Mesenteric fat pad (tissue), 1 donor: ENCODE data around the gene MFSD2A. TPM values are rescaled to one million over a fixed set of nuclear protein-coding genes. Genes with fewer than 3 reads are reported as not detected.
"Not testable (repeated sequence)": the region's sequence is repeated elsewhere in the genome, so short reads cannot be mapped to it uniquely, and the experiment has no call there.

ENCODE experiments used
- DNase-seq: peaks from one replicate; pipeline ENCODE4 v3.0.0-alpha.2; 2020; ENCODE audit warnings: low spot score
- long read RNA-seq: library from polyadenylated mRNA; unstranded; transcript quantifications from one replicate; pipeline ENCODE4 v2.0.0, GENCODE V29; 2020
- total RNA-seq: library from RNA; stranded (reverse); fragmentation: NEBNext Ultra II Directional; extraction: Animal tissue kit (Norgen Biotek cat#: 25700); gene quantifications from one replicate; pipeline ENCODE4 v1.2.1, GENCODE V29; 2021
- donor health status: DM: yes; HTN: yes; CAD: no.

MFSD2A gene
- total RNA-seq = 8.0 TPM
- long read RNA-seq, transcript MFSD2A-202 (14 exons, 2,154 nt) = major isoform, 39 of 45 reads
- long read RNA-seq, partial matches to known transcripts = 3 of 45 reads
- long read RNA-seq, other reads (novel, unspliced or antisense) = 2 of 45 reads

DNA sequence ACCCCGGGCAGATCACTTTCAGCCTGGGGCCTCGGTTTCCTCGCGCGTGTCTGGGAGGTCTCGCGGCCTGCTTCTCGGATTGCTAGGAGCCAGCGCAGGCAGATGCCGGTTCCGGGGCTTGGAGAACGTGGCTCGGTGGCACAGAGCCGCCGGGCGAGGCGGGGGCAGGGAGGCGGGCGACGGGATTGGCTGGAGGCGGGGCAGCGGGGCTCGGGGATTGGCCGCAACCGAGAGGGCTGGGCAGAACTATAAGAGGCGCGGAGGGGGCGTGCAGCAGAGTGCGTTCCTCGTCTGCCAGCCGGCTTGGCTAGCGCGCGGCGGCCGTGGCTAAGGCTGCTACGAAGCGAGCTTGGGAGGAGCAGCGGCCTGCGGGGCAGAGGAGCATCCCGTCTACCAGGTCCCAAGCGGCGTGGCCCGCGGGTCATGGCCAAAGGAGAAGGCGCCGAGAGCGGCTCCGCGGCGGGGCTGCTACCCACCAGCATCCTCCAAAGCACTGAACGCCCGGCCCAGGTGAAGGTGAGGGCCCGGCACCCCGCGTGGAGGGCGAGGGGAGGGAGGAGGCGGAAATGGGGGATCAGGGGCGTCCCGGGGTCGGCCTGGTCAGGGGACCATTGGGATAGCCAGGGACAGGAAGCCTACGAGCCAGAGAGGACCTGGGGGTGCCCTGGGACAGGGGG lies at the start of gene MFSD2A:
MFSD2A (plus strand) TSS at position 276 of the 677 bp plus-strand sequence; CDS start at position 424, 148 bp downstream.
- peak; percentile 98 for DNase-seq

DNA sequence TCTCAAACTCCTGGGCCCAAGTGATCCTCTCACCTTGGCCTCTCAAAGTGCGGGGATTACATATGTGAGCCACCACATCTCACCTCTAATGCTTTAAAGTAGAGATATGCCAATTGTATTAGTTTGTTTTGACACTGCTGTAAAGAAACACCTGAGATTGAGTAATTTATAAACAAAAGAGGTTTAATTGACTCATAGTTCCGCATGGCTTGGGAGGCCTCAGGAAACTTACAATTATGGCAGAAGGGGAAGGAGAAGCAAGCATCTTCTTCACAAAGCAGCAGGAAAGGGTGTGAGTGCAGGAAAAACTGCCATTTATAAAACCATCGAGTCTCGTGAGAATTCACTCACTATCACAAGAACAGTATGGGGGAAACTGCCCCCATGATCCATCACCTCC lies 49.8 kb upstream of the MFSD2A start:
- no peak for DNase-seq

DNA sequence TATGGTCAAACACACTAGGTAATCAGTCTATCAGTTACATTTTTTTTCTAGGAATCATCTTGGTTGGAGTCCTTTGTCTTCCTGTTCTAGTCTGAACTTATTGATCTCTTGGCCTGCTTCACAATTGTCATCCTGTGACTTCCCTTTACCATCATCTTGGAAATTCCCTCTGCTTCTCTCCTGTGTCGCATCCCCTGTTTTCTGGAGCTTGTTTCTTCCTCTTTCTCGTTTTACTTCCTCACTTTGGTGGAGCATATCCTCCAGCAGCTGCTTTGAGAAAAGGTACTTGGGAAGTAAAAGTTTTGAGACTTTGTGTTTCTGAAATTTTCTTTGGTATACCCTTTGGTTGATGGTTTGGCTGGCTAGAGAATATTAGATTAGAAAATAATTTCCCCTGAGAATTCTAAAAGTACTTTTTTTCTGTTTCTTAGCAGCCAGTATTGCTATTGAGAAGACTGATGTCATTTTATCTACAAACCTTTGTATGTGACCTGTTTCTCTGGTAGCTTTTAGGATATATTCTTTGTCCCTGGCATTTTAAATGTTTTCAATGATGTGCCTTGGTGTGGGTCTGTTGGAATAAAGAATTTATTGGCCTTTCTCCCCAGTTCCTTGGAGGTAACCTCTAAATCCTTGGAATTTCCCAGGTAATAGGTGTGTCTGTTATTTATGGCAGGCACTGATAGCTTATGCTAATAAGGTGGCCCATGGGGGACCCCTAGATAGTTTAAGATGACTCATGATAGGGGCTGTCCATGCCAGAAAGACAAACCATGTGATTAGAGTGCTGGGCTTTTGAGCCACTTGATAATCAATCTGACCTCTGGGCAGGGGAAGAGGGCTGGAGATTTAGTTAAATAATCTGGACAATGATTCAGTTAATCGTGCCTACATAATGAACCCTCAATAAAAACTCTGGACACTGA lies 47.2 kb upstream of the MFSD2A start:
- no peak for DNase-seq

DNA sequence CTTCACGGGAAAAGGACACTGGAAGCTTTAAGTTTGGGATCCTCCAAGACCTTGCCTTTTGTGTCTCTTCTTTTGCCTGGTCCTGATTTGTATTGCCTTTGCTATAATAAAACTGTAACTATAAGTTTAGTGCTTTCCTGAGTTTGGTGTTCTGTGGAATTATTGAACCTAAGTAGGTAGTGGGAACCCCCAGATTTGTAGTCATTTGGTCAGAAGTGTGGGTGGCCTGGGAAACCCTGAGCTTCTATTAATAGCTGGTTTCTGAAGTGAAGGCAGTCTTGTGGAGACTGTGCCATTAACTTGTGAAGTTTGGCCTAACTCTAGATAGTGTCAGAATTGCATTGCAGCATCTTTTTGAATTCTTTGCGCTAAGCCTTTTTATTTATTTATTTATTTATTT lies 46.4 kb upstream of the MFSD2A start:
- no peak for DNase-seq

DNA sequence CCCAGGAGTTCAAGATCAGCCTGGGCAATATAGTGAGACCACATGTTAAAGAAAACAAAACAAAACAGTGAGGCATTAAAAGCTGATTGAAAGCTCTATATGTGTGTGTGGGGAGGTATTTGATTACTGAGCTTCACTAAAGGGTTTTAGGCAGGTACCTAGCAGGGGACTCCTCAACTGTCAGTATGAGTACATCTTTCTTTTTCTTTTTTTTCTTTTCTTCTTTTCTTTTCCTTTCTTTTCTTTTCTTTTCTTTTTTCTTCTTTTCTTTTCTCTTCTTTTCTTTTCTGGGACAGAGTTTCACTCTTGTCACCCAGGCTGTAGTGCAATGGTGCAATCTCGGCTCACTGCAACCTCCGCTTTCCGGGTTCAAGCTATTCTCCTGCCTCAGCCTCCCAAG lies 44.7 kb upstream of the MFSD2A start:
- no peak for DNase-seq

DNA sequence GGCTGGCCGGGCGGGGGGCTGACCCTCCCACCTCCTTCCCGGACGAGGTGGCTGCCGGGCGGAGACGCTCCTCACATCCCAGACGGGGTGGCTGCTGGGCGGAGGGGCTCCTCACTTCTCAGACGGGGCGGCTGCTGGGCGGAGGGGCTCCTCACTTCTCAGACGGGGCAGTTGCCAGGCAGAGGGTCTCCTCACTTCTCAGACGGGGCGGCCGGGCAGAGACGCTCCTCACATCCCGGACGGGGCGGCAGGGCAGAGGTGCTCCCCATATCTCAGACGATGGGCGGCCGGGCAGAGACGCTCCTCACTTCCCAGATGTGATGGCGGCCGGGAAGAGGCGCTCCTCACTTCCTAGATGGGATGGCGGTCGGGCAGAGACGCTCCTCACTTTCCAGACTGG lies 41.8 kb upstream of the MFSD2A start:
- not testable (repeated sequence) for DNase-seq

DNA sequence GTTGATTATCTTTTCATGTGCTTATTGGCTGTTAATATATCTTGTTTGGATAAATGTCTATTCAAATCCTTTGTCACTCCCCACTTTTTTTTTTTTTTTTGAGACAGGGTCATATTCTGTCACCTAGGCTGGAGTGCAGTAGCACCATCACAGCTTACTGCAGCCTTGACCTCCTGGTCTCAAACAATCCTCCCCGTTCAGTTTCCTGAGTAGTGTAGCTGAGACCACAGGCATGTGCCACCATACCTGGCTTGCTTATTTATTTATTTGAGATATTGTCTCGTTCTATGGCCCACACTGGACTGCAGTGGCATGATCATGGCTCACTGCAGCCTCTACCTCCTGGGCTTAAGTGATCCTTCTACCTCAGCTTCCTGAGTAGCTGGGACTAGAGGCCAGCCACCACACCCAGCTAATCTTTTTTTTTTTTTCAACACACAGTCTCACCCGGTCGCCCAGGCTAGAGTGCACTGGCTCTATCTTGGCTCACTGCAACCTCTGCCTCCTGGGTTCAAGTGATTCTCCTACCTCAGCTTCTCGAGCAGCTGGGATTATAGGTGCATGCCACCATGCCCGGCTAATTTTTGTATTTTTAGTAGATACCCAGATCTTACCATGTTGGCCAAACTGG lies 39.3 kb upstream of the MFSD2A start:
- no peak for DNase-seq

DNA sequence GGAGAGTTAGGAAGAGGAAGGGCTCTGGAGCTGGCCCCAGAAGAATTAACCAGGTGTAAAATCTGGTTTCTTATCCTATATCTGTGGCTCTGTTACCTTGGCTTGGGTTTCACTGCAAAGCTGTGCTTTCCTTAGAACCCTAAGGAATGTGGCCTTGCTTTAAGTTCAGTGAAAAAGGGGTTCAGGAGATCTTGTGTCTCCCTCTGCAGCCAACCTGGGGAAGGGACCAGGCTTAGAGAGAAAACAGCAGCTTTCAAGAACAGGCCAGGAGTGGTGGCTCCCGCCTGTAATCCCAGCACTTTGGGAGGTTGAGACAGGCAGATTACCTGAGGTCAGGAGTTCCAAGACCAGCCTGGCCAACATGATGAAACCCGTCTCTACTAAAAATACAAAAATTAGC lies 37.1 kb upstream of the MFSD2A start:
- DNase-seq = no peak

DNA sequence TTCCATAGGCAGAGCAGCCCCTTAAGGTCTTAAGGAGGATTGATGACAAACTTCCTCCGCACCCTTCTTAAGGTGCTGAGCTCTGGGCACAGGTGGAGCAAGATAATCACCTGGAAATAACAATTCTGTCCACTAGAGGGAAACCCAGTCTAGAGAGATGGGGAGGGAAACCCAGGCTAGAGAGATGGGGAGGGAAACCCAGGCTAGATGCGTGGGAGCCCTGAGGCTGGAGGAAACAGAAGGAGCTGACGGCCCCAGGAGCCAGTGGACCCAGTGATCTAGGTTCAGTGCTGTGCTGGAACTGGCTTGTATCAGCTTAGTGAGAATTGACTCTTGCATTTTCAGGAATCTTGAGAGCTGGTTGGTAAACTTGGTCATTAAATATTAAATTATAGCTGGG lies 35.4 kb upstream of the MFSD2A start:
- DNase-seq = no peak

DNA sequence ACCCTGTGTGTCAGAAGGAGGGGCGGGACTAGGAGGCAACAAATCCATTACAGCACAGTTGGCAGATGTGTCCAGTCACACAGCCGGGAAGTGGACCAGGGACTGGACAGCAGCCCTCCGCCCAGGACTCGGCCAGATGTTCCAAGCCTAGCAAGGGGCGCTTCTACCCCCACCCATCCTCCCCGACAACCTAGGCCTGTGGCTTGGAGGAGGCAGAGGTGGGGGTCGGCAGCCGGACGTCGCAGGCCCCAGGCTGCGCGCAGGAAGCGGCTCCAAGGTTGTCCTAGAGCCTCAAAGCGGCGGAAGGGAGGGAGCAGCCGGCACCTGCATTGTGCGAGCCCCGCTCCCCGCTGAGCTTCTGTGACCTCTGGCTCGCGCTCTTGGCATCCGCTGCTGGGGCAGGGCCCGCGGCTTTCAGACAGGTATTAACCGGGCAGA lies 32.7 kb upstream of the MFSD2A start:
- no peak for DNase-seq

DNA sequence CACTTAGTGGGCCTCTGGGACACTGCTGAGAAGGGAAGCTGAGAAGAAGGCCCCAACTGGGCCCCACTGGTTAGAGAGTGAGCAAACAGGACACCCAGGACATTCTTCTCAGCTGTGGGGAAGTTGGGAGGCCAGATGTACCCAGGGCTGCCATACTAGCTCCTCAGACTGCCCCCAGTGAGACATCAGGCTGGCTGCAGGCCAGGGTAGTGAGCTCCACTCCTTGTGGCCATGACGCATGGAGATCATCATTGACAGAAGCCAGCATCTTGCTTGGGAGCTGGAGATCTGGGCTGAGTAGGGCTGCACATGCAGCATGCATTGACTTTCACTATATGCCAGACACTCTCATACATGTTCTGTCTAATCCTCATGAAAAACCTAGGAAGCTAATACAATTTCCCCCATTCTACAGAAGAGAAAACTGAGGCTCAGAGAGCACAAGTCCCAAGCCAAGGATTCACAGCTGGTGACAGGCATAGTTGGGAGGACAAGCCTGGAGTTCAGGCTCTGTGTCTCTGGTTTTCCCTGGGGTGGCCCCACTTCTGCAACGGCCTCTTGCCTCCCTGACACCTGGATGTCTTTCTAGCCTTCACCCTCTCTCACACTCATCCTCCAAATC lies 29.1 kb upstream of the MFSD2A start:
- DNase-seq = no peak

DNA sequence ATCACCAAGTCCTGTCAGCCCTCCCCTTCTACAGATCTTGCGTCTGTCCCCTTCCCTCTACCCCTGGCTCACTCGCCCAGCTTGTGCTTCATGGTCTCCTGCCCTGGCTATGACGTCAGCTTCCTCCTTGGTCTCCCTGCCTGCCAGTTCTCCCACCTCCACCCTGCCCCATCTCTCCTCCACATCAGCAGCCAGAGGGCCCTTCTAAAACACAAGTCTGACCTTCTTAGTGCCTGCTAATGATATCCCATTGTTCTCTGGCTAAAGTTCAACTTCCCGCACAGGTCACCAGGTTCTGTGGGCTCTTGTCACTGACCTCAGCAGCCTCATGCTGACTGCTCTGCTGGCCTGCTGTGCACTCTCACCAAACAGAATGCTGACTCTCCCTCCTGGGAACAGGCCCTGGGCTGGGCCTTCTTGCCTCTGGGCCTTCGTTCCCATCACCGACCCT lies 28.6 kb upstream of the MFSD2A start:
- DNase-seq = no peak

DNA sequence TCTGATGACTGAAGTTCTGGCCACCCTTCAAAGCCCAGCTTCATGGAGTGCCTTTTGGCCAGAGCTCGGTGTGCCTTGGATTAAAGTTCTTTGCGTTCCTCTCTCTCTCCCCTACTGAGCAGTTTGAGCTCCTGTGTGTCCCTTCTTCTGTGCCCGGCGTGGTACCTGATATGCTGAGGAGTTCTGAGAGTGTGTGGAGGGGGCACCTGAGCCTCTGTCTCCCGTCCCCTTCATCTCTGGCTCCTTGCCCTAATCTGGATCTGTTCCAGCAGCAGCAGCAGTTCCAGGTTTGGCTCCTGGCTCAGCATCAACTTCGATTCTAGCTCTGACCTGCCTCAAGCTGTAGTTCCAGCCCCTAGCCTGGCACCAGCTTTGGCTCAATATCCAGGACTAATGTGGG lies 28.1 kb upstream of the MFSD2A start:
- DNase-seq = no peak

DNA sequence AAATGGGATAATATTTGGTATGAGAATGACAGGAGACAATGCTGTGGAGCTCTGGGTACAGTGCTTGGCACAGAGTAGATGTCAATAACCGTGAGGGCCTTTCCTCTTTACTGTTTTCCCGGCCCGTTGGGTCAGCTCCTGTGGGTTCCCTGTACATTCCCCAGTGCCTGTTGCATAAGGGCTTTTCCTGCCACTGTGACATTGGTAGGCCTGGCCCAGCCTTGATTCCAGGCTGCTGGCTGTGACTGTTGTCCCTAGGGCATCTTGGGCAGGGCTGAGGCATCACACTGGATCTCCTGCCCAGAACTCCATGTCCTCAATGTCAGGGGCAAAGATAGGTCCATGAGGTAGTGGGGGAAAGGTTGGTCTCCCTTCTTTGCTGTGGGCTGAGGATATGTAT lies 27.4 kb upstream of the MFSD2A start:
- DNase-seq = no peak

DNA sequence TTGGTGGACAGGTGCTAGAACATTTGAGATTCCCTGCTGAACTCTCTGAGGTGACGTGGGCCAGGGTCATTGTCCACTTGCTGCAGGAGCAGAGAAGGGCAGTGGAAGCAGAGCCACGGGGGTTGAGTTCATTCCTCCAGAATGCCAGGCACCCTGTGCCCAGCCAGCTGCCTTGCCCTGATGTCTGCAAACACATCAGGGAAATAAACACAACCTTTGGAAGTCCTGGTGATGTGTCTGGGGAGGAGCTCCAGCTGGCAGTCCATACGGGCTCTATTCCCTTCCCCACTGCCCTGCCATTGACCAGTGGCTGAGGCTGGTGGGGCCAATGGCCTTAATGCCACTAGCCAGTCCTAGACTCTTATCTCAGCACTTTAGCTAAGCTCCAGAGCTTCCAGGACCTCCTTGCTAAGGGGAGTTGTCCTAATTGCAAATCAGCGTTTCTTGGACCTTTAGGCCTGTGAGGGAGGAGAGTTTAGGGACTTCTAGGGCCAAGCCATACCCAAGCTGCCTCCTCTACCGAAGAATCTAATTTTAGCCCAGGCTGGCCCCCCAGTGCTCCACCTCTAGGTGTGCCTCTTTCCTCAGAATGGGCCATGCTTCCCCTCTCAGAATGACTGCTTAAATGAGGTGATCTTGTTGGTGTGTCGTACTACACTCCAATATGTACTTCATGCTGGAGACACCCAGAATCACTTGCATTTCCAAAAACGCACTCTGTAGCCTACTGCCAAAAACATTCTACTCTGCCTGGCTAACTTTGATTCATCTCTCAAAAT lies 25.9 kb upstream of the MFSD2A start:
- no peak for DNase-seq

DNA sequence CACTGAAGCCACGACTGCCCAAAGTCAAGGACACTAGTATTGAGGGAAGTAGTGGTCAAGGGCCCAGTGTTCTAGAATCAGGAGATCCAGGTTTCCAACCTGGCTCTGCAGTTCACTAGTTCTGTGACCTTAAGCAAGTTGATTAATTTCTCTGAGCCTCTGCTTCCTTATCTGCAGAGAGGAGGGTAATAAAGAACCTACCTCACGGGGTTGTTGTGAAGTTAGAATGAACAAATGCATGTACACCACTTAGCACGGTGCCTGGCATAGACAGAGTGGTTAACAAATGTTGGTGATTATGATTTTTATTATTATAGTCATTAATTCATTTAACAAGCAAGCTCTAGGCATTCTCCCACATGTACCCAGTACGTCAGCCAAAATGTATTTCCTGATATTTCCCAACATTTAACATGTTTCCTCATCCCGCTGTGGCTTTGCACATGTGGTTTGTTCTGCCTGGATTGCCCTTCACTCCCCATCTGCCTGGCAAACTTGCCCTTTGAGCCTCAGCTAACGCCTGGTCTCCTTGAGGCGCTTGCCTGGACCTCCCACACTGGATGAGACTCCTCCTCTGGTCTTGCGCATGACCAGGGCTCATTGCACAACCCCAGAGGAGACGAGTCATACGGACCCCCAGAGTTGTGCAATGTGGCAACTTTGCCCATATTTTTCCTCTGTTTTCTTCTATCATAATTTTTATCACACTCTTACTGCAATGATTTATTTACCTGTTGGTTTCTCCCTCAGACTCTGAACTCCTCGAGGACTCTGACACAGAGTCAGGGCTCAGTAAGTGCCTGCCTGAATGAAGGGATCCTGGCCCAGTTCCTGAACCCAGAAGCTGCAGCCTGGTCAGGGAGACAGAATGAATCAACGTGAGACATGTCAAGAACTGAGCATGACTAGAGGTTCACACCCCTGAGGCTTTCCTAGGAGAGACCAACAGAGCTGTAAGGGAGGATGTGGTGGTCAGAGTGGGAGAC lies 20.7 kb upstream of the MFSD2A start:
- DNase-seq = no peak

DNA sequence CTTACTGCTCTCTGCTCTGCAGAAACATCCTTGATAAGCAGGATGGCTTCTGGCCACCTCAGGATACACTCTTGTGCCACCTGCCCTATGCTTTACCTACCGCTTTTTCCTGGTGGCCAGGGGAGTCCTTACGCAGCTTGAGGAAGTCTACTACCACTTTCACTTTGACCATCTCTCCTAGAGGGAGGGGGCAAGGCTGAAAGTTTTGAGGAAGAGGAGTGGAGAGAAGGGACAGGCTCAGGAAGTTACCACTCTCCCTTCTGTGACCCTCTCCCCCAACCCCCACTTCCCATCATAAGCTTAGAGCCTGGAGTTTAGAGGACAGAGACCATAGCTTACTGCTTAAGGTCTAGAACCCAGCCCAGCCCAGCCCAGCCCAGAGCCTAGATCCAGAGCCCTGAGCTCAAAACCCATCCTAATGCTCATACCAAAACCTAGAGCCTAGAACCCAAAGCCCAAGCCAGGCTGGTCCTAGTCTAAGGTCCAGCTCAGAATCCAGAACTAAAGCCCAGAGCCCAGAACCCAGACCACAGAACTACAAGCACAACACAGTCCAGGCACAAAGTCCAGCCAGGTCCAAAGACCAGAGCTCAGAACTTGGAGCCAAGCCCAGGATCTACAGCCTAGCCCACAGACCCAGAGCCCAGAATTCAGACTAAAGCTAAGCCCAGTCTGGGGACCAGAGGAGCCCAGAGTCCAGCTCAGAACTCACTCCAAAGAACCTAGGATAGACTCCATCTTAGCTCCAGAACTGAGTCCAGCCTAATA lies 18.0 kb upstream of the MFSD2A start:
- no peak for DNase-seq

DNA sequence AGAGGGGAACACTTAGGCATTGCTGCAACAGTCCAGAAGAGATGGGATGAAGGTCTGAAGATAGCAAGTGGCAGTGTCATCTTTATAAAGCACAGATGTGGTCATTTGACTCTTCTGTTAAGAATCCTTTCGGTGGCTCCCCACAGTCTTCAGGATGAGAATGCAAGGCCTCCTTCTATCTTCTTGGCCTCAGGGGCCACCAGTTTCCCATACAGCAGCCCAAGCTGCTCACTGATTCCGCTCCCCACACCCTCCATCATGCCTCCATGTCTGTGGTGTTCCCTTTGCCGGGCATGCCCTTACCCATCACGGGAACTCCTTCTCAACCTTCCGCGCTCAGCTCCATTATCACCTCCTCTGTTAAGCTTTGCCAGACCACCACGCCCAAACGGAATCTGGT lies 16.1 kb upstream of the MFSD2A start:
- DNase-seq = no peak
